Panc1 (cell line): ENCODE data around the gene VAC14. TPM values are rescaled to one million over a fixed set of nuclear protein-coding genes. Genes with fewer than 3 reads are reported as not detected.

ENCODE experiments used
- ATAC-seq: fragments of 200-7000 bp; cut with Tn5 transposase; 2 replicates; pipeline ENCODE4 v1.9.1; 2020; ENCODE audit warnings: mild to moderate bottlenecking, moderate library complexity
- BruUV-seq: library from RNA; stranded (reverse); fragments of 400-500 nt; replicated peaks from 2 replicates; lab custom pipeline; 2021; lab: Mats Ljungman, UMichigan
- CTCF ChIA-PET: fragments of 300-600 bp; sonication (Branson Sonifier 250); formaldehyde crosslinking; loops from one replicate; lab custom pipeline; 2022; ENCODE audit warnings: antibody characterized with exemption; lab: Charles Lee
- POLR2A ChIA-PET: fragments of 300-600 bp; sonication (Branson Sonifier 250); formaldehyde crosslinking; loops from one replicate; lab custom pipeline; 2022; ENCODE audit warnings: antibody characterized with exemption; lab: Charles Lee
- DNase-seq: peaks from one replicate; pipeline ENCODE4 v3.0.0-alpha.2; 2010; ENCODE audit warnings: low read depth, low spot score
- H3K27ac ChIP-seq: 2 replicates; pipeline ENCODE4 v1.5.1; 2011; ENCODE audit warnings: mild to moderate bottlenecking, low read length, inconsistent platforms
- H3K27me3 ChIP-seq: fragments of 200-500 bp; sonication (Bioruptor generic); 2 replicates; pipeline ENCODE4 v1.6.0; 2014; ENCODE audit warnings: low read length, inconsistent platforms; ENCODE audit not compliant: control insufficient read depth, insufficient read depth
- H3K36me3 ChIP-seq: fragments of 200-500 bp; sonication (Bioruptor generic); 2 replicates; pipeline ENCODE4 v1.5.1; 2014; ENCODE audit warnings: inconsistent platforms, mild to moderate bottlenecking, low read length, moderate library complexity; ENCODE audit not compliant: control insufficient read depth, insufficient read depth
- H3K4me1 ChIP-seq: 2 replicates; pipeline ENCODE4 v1.5.1; 2011; ENCODE audit warnings: inconsistent platforms, mild to moderate bottlenecking, low read length, moderate library complexity; ENCODE audit not compliant: control insufficient read depth, insufficient read depth
- H3K4me3 ChIP-seq, 2 experiments: 2 replicates each; pipeline ENCODE4 v1.5.1; 2011 to 2012; ENCODE audit warnings: low read depth in 2 of 2, low read length in 2 of 2, mild to moderate bottlenecking in 2 of 2, inconsistent platforms in 1 of 2, moderate library complexity in 1 of 2
- H3K9me3 ChIP-seq: fragments of 200-500 bp; sonication (Bioruptor generic); 2 replicates; pipeline ENCODE4 v1.5.1; 2014; ENCODE audit warnings: low read depth, mild to moderate bottlenecking, inconsistent platforms, low read length, moderate library complexity; ENCODE audit not compliant: control insufficient read depth, insufficient read depth
- CTCF ChIP-seq: fragments of 450-650 bp; IDR thresholded peaks from 2 replicates; pipeline ENCODE4 v1.5.1; 2017; ENCODE audit warnings: mild to moderate bottlenecking
- POLR2AphosphoS5 ChIP-seq: IDR thresholded peaks from 2 replicates; pipeline ENCODE4 v1.6.1; 2012; ENCODE audit warnings: mild to moderate bottlenecking, low read depth, low read length, moderate library complexity
- REST ChIP-seq, 2 experiments: IDR thresholded peaks; 2 replicates each; pipeline ENCODE4 v1.6.1; 2011 to 2012; ENCODE audit warnings: low read depth in 2 of 2, control low read depth in 1 of 2, low read length in 1 of 2, mild to moderate bottlenecking in 1 of 2, moderate library complexity in 1 of 2; ENCODE audit not compliant: insufficient read depth in 1 of 2
- SIN3A ChIP-seq: IDR thresholded peaks from 2 replicates; pipeline ENCODE4 v1.6.1; 2012; ENCODE audit warnings: low read depth, mild to moderate bottlenecking, low read length, moderate library complexity, borderline replicate concordance; ENCODE audit not compliant: insufficient read depth
- TCF7L2 ChIP-seq: IDR thresholded peaks from 2 replicates; pipeline ENCODE4 v1.6.1; 2011; ENCODE audit warnings: mild to moderate bottlenecking, low read depth, low read length, inconsistent platforms
- in situ Hi-C: cut with HindIII; loops from 2 replicates; pipeline ENCODE4 v1.10.0; 2016; ENCODE audit warnings: low sequenced_read_pairs, low pct_unique_long_range_greater_than_20kb
- intact Hi-C: fragments of 100-400 bp; cut with micrococcal nuclease; formaldehyde crosslinking; loops from one replicate; pipeline ENCODE4 v1.10.0; 2022; ENCODE audit not compliant: unreplicated experiment
- total RNA-seq: library from RNA; stranded (reverse); gene quantifications from one replicate; pipeline ENCODE4 v1.2.1, GENCODE V29; 2021; ENCODE audit not compliant: unreplicated experiment

VAC14 gene
- total RNA-seq, 1 experiment from 2014 or later = 37.9 TPM

GRCh38 chr16:70691223-70692129, 109.5 kb downstream of the VAC14 start:
- Histone ChIP-seq H3K4me3 (no peak overlapping the region), H3K27ac (peak overlapping the region; percentile 44; the same call in 1 of the 2 replicates), H3K27me3 (no peaks in the 10 kb centered on the region), H3K4me1 (peaks cover 56% of the 10 kb centered on the region), H3K9me3 (no peaks in the 10 kb centered on the region), H3K36me3 (no peaks in the 10 kb centered on the region)
- no peak for ATAC-seq
- DNase-seq = no peak
- POLR2A ChIA-PET = no interaction called here
- in situ Hi-C loops = no loop called here
- BruUV-seq = no TSS peak
- intact Hi-C loops = no loop called here
- TF ChIP-seq TCF7L2 (no peak), POLR2AphosphoS5 (no peak), SIN3A (no peak), CTCF (no peak), REST (IDR thresholded peaks at IDR 0.05; ENCODE audit: insufficient read depth in 1 of 2, low read depth in 2 of 2, low read length in 1 of 2) (no peak)
- CTCF ChIA-PET = interaction anchor here (0.6 kb wide), 1 partner anchor 80 kb away, joined by 5 read pairs; no protein-coding TSS in a partner anchor

- no peak overlapping the region for H3K27ac ChIP-seq
- no peaks in the 10 kb centered on the region; the same call in 1 of the 2 replicates for H3K36me3 ChIP-seq
- no peak for ATAC-seq
- CTCF ChIA-PET = no interaction called here
- POLR2A ChIA-PET = no interaction called here
- H3K4me3 ChIP-seq = no peak overlapping the region
- no peaks in the 10 kb centered on the region for H3K9me3 ChIP-seq
- no peaks in the 10 kb centered on the region for H3K27me3 ChIP-seq
- H3K4me1 ChIP-seq = peaks cover 46% of the 10 kb centered on the region
- TF ChIP-seq REST (IDR thresholded peaks at IDR 0.05; ENCODE audit: insufficient read depth in 1 of 2, low read depth in 2 of 2, low read length in 1 of 2) (no peak), CTCF (no peak), TCF7L2 (no peak), SIN3A (no peak), POLR2AphosphoS5 (no peak)
- intact Hi-C loops (no loop called here), in situ Hi-C loops (no loop called here)
- BruUV-seq = no TSS peak
- DNase-seq = no peak
Observed at GRCh38 chr16:70689970-70690891, 110.7 kb downstream of the VAC14 start.
